Activated naive CD4-positive, alpha-beta T cell treated with anti-CD3 and anti-CD28 coated beads for 36 hours (primary cell): ENCODE results near the gene CBFA2T2. TPM values are rescaled to one million over a fixed set of nuclear protein-coding genes. Genes with fewer than 3 reads are reported as not detected.
"Not testable (repeated sequence)": the region's sequence is repeated elsewhere in the genome, so short reads cannot be mapped to it uniquely, and the experiment has no call there.

ENCODE experiments used
- CTCF ChIA-PET: fragments of 350-600 bp; sonication (Branson Sonifier 250); formaldehyde crosslinking; loops from one replicate; lab custom pipeline; 2021; ENCODE audit warnings: antibody characterized with exemption; lab: Charles Lee
- DNase-seq: peaks from one replicate; pipeline ENCODE4 v3.0.0-alpha.2; 2020
- H3K27ac Mint-ChIP-seq: one replicate; pipeline ENCODE4 v1.8.0; 2021; ENCODE audit warnings: mild to moderate bottlenecking, mixed read lengths
- H3K27me3 Mint-ChIP-seq: one replicate; pipeline ENCODE4 v1.8.0; 2021; ENCODE audit warnings: low read depth, mixed read lengths
- H3K36me3 Mint-ChIP-seq: one replicate; pipeline ENCODE4 v1.8.0; 2021; ENCODE audit warnings: low read depth, mixed read lengths
- H3K4me1 Mint-ChIP-seq: one replicate; pipeline ENCODE4 v1.8.0; 2021; ENCODE audit warnings: low read depth, mixed read lengths
- H3K4me3 Mint-ChIP-seq: one replicate; pipeline ENCODE4 v1.8.0; 2021; ENCODE audit warnings: mild to moderate bottlenecking, moderate library complexity, mixed read lengths
- H3K9me3 Mint-ChIP-seq: one replicate; pipeline ENCODE4 v1.8.0; 2021; ENCODE audit warnings: mixed read lengths
- intact Hi-C: fragments of 100-400 bp; cut with micrococcal nuclease; formaldehyde crosslinking; loops from one replicate; pipeline ENCODE4 v1.15.1; 2023
- total RNA-seq, 2 experiments: library from RNA; stranded (reverse); gene quantifications; one replicate each; pipeline ENCODE4 v1.2.3, GENCODE V29; 2021

The CBFA2T2 gene
- total RNA-seq, 2 experiments from 2014 or later, result 11.1 to 11.4 TPM

DNA sequence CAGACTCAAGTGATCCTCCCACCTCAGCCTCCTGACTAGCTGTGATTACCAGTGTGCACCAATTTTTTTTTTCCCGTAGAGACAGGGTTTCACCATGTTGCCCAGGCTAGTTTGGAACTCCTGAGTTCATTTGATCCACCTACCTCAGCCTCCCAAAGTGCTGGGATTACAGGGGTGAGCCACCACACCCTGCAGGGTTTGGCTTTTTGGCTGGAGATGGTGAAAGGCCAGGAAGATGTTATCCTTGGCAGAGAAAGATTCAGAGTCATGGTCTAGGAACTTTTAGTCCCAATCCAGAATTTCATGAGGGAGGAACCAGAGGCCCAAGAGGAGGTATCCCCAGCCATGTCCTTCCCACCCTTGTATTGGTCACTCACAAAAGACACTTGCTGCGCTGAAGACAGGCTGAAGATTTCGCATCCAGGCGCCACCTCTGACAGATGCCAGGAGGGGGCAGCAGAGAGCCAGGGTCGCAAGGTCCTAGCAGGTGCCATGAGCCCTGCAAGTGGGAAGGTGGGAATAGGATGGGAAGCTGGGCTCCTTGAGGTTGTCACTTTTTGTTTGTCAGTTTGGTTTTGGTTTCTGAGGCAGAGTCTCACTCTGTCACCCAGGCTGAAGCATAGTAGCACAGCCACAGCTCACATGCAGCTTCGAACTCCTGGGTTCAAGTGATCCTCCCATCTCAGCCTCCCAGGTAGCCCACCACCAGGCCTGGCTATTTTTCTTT, 32.8 kb upstream of the CBFA2T2 start:
- peak; percentile 90 for DNase-seq
- not testable (repeated sequence) for H3K9me3 Mint-ChIP-seq, H3K36me3 Mint-ChIP-seq, H3K4me3 Mint-ChIP-seq, H3K4me1 Mint-ChIP-seq, H3K27me3 Mint-ChIP-seq, H3K27ac Mint-ChIP-seq
- intact Hi-C loops, result loop anchor here (1.0 to 5.0 kb wide), 5 partner anchors 60 to 672 kb away; partner anchors contain the start of gene ZNF341
- CTCF ChIA-PET, result interaction anchor here (0.5 to 1.4 kb wide), 16 partner anchors 12 to 223 kb away, joined by 3 to 16 read pairs (median 4); partner anchors contain the start of genes ACTL10 and CBFA2T2

- Mint-ChIP-seq H3K9me3 (no peaks in the 10 kb centered on the region), H3K27me3 (no peaks in the 10 kb centered on the region), H3K36me3 (no peaks in the 10 kb centered on the region), H3K27ac (no peak overlapping the region), H3K4me1 (no peaks in the 10 kb centered on the region), H3K4me3 (no peak overlapping the region)
- CTCF ChIA-PET, result interaction anchor here (1.4 kb wide), 1 partner anchor 208 kb away, joined by 5 read pairs; no protein-coding TSS in a partner anchor
- intact Hi-C loops, result loop anchor here (5.0 kb wide), 1 partner anchor 58 kb away; no protein-coding TSS in a partner anchor
- DNase-seq, result no peak
Observed at GRCh38 chr20:33459599-33459998, 30.3 kb upstream of the CBFA2T2 start.

DNA sequence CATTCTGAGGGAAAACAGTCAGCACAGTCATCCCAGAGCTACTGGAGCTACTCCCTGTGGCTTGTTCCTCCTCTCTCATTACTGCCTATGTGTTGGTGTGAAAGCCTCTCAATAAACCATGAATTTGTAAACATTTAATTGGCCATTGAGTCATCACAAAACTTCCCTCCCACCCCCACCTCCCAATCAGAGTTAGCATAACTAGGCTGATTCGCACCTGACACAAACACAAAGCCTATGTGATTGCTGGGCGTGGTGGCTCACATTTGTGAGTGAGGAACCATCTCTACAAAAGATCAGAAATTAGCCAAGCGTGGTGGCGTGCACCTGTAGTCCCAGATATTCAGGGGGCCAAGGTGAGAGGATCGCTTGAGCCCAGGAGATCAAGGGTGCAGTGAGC, 29.2 kb upstream of the CBFA2T2 start:
- Mint-ChIP-seq H3K9me3 (no peaks in the 10 kb centered on the region), H3K4me3 (no peak overlapping the region), H3K27ac (no peak overlapping the region), H3K27me3 (no peaks in the 10 kb centered on the region), H3K36me3 (no peaks in the 10 kb centered on the region), H3K4me1 (no peaks in the 10 kb centered on the region)
- CTCF ChIA-PET, result interaction anchor here (0.6 to 1.4 kb wide), 2 partner anchors 13 to 207 kb away, joined by 3 to 5 read pairs; no protein-coding TSS in a partner anchor
- DNase-seq, result peak; percentile 9
- intact Hi-C loops, result no loop called here

- CTCF ChIA-PET, result interaction anchor here (1.2 kb wide), 1 partner anchor 204 kb away, joined by 6 read pairs; the partner anchor contains the start of gene ACTL10
- Mint-ChIP-seq H3K27me3 (no peaks in the 10 kb centered on the region), H3K27ac (no peak overlapping the region), H3K4me3 (no peak overlapping the region), H3K4me1 (no peaks in the 10 kb centered on the region), H3K9me3 (no peaks in the 10 kb centered on the region), H3K36me3 (no peaks in the 10 kb centered on the region)
- intact Hi-C loops, result no loop called here
- DNase-seq, result no peak
Observed at GRCh38 chr20:33463332-33464101, 26.4 kb upstream of the CBFA2T2 start.

DNA sequence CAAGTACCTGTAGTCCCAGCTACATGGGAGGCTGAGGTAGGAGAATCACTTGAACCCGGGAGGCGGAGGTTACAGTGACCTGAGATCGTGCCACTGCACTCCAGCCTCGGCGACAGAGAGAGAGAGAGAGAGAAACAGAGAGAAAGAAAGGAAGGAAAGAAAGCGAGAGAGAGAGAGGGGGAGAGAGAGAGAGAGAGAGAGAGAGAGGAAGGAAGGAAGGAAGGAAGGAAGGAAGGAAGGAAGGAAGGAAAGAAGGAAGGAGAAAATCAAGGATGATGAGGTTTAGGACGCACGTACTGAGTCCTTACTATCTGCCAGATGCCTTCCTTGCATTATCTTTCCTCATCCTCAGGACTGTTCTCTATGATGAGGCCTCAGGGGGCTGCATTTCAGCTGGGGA, 25.1 kb upstream of the CBFA2T2 start:
- CTCF ChIA-PET, intact Hi-C loops: not testable (repeated sequence)

DNA sequence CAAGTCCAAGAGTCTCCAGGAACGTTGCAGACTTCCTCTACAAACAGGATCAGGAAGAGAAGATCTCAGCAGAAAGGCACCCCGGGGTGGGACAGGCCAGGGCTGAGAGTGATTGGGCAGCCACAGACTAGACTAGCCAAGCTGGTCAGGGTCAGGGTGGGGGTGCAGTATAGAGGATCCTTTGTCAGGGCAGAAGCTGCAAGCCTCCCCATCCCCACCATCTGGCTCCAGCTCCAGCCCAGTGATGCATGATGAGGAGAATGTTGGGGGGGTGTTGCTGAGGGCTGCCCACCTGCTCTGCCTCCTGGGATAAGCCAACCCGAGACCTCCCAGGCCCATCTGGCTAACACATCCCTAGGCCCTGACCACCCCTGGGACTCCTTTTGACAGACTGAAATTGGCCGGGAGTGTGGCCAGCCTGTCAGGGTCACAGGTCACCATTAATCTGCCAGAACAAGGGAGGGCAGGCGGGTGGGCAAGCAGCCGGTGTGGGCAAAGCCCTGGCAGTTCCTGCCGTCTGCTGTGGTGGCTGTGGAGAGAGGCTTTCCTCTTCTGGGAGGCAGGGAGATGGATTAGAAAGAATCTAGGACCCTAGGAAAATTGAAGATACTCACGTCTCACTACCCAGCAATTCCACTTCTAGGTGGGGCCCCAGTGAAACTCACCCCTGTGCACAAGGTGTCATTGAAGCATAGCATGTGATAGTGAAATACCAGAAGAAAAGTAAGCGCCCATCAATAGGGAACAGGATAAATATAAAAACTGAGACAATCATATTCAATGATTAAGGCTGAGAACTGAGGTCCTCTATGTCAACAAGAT, 24.2 kb upstream of the CBFA2T2 start:
- Mint-ChIP-seq H3K4me1 (no peaks in the 10 kb centered on the region), H3K27ac (no peak overlapping the region), H3K27me3 (no peaks in the 10 kb centered on the region), H3K36me3 (no peaks in the 10 kb centered on the region), H3K4me3 (no peak overlapping the region), H3K9me3 (no peaks in the 10 kb centered on the region)
- no peak for DNase-seq
- intact Hi-C loops, result no loop called here
- CTCF ChIA-PET, result interaction anchor here (0.6 kb wide), 1 partner anchor 23 kb away, joined by 3 read pairs; no protein-coding TSS in a partner anchor

More for the DNA sequence above, 25.1 kb upstream of the CBFA2T2 start:
- H3K27me3 Mint-ChIP-seq, DNase-seq, H3K27ac Mint-ChIP-seq, H3K4me1 Mint-ChIP-seq, H3K9me3 Mint-ChIP-seq, H3K36me3 Mint-ChIP-seq, H3K4me3 Mint-ChIP-seq: not testable (repeated sequence)

- Mint-ChIP-seq H3K27me3 (no peaks in the 10 kb centered on the region), H3K4me3 (no peak overlapping the region), H3K9me3 (no peaks in the 10 kb centered on the region), H3K36me3 (no peaks in the 10 kb centered on the region), H3K27ac (no peak overlapping the region), H3K4me1 (no peaks in the 10 kb centered on the region)
- intact Hi-C loops, result no loop called here
- DNase-seq, result no peak
- CTCF ChIA-PET, result interaction anchor here (0.6 kb wide), 1 partner anchor 23 kb away, joined by 3 read pairs; no protein-coding TSS in a partner anchor
Observed at GRCh38 chr20:33466303-33466646, 23.6 kb upstream of the CBFA2T2 start.

GRCh38 chr20:33470457-33470856, 19.4 kb upstream of the CBFA2T2 start:
- H3K4me1 Mint-ChIP-seq, result no peaks in the 10 kb centered on the region
- CTCF ChIA-PET, result interaction anchor here (1.1 kb wide), 1 partner anchor 198 kb away, joined by 3 read pairs; no protein-coding TSS in a partner anchor
- intact Hi-C loops, result no loop called here
- no peaks in the 10 kb centered on the region for H3K36me3 Mint-ChIP-seq
- H3K9me3 Mint-ChIP-seq, result no peaks in the 10 kb centered on the region
- no peak overlapping the region for H3K4me3 Mint-ChIP-seq
- H3K27me3 Mint-ChIP-seq, result no peaks in the 10 kb centered on the region
- no peak overlapping the region for H3K27ac Mint-ChIP-seq
- no peak for DNase-seq

DNA sequence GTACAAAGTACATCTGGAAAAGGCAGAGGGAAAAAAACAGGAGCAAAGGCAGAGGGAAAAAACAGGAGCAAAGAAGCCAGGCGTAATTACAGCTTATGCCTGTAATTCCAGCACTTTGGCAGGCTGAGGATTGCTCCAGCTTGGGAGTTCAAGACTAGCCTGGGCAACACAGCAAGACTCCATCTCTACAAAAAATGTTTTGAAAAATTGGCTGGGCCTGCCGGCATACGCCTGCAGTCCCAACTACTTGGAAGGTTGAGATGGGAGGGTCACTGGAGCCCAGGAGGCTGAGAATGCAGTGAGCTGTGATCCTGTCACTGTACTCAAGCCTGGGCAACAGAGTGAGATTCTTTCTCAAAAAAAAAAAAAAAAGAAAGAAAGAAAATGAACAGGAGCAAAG, 19.0 kb upstream of the CBFA2T2 start:
- Mint-ChIP-seq H3K9me3 (no peaks in the 10 kb centered on the region), H3K27me3 (no peaks in the 10 kb centered on the region)

DNA sequence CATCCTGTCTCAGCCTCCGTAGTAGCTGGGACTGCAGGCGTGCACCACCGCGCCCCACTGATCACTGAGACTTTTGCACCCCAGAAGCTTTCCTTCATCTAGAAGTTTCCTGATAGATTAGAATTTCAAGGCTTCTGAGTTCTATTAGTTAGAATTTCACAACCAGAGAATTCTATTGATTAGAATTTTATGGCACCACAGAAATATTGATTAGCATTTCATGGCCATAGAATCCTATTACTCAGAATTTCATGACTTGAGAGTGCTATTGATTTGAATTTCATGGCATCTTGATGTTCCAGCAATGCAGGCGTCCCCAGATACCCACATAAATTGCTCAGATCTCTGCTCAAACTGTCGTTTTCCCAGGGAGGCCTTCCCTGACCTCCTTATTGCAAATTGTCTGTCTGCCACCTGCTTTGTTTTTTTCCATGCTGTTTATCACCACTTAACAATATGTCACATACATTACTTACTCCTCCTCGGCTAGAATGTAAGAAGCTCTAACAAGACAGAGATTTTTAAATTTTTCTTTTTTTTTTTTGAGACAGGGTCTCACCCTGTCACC, 16.9 kb upstream of the CBFA2T2 start:
- no peaks in the 10 kb centered on the region for H3K36me3 Mint-ChIP-seq
- intact Hi-C loops, result no loop called here
- H3K4me1 Mint-ChIP-seq, result no peaks in the 10 kb centered on the region
- no peaks in the 10 kb centered on the region for H3K27me3 Mint-ChIP-seq
- H3K4me3 Mint-ChIP-seq, result no peak overlapping the region
- CTCF ChIA-PET, result interaction anchor here (0.7 to 1.2 kb wide), 2 partner anchors 173 to 195 kb away, joined by 3 to 4 read pairs; no protein-coding TSS in a partner anchor
- no peak for DNase-seq
- no peaks in the 10 kb centered on the region for H3K9me3 Mint-ChIP-seq
- no peak overlapping the region for H3K27ac Mint-ChIP-seq

More for the DNA sequence above, 19.0 kb upstream of the CBFA2T2 start:
- intact Hi-C loops, result no loop called here
- Mint-ChIP-seq H3K4me1 (no peaks in the 10 kb centered on the region), H3K4me3 (no peak overlapping the region), H3K36me3 (no peaks in the 10 kb centered on the region), H3K27ac (no peak overlapping the region)
- CTCF ChIA-PET, result interaction anchor here (1.1 kb wide), 1 partner anchor 197 kb away, joined by 3 read pairs; no protein-coding TSS in a partner anchor
- no peak for DNase-seq

- H3K36me3 Mint-ChIP-seq, result no peaks in the 10 kb centered on the region
- no peaks in the 10 kb centered on the region for H3K4me1 Mint-ChIP-seq
- CTCF ChIA-PET, result interaction anchor here (0.6 kb wide), 1 partner anchor 14 kb away, joined by 3 read pairs; no protein-coding TSS in a partner anchor
- no peak overlapping the region for H3K4me3 Mint-ChIP-seq
- H3K9me3 Mint-ChIP-seq, result no peaks in the 10 kb centered on the region
- no peak overlapping the region for H3K27ac Mint-ChIP-seq
- DNase-seq, result no peak
- intact Hi-C loops, result no loop called here
- H3K27me3 Mint-ChIP-seq, result no peaks in the 10 kb centered on the region
Observed at GRCh38 chr20:33474097-33474873, 15.6 kb upstream of the CBFA2T2 start.
